Measurements from ENCODE around the gene FMO1.

FMO1 gene

DNA sequence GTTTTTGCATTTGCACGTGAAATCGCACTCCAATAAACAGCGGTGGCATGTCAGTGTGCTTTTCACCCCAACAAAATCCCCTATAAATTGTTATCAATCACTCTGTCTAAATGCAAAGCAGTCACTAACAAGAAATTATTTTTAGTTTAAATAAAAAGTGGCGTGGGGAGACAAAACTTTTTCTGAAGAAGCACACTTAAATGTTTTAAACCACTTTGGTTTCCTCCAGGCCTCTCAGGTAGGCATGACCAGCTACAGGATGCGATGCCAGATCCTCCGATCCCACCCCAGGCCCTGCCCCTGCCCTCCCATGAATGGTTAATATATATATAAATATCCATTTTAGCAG is 3.6 kb downstream of the FMO1 start:
- no peak overlapping the region for H3K4me3 ChIP-seq (ENCODE audit: control insufficient read depth, low read depth, low read length)
- TF ChIP-seq, protein P1, sequence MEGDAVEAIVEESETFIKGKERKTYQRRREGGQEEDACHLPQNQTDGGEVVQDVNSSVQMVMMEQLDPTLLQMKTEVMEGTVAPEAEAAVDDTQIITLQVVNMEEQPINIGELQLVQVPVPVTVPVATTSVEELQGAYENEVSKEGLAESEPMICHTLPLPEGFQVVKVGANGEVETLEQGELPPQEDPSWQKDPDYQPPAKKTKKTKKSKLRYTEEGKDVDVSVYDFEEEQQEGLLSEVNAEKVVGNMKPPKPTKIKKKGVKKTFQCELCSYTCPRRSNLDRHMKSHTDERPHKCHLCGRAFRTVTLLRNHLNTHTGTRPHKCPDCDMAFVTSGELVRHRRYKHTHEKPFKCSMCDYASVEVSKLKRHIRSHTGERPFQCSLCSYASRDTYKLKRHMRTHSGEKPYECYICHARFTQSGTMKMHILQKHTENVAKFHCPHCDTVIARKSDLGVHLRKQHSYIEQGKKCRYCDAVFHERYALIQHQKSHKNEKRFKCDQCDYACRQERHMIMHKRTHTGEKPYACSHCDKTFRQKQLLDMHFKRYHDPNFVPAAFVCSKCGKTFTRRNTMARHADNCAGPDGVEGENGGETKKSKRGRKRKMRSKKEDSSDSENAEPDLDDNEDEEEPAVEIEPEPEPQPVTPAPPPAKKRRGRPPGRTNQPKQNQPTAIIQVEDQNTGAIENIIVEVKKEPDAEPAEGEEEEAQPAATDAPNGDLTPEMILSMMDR (IDR thresholded peaks at IDR 0.05; ENCODE audit: control insufficient read depth, insufficient read depth, low read depth, low read length, missing control alignments), result no peak
- DNase-seq (ENCODE audit: low read depth), result no peak

DNA sequence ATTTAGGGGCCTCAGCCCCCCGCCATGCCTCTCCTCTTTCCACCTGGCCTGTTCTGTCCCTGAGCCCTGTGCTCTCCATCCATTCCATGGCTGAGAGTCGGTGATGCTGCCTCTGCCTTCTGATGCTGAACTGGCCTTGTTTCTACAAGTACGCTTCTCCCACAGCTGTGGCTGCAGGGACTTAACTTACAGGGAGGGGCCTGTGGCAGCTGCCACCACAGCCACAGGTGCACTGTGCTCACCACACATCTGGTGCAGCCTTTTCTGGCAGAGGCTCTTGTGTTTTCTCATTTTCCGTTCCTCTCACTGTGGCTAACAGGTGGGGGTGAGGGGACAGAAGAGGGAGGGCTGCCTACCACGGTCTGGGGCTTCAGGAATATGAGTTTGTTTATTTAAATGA is 4.2 kb downstream of the FMO1 start:
- no peak for DNase-seq (ENCODE audit: low read depth)
- no peak overlapping the region for H3K4me3 ChIP-seq (ENCODE audit: control insufficient read depth, low read depth, low read length)
- TF ChIP-seq, protein P1 (IDR thresholded peaks at IDR 0.05; ENCODE audit: control insufficient read depth, insufficient read depth, low read depth, low read length, missing control alignments), result no peak

DNA sequence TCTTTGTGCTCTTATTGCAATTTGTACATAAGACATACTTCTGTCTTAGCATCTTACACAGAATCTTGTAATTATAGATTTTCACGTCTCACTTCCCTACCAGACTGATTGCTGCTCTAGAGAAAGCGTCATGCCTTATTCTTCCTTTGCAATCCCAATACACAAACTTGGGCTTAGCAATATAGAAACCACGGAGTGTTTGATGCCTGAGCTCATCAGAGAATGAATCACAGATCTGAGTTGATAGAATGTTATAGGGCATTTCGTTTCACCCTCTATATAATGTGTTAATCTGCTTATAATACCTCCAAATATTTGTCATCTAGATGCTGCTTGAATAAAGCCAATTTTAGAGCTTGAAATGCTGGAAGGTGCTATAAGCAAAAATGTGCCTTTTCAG is 6.6 kb downstream of the FMO1 start:
- no peak overlapping the region for H3K4me3 ChIP-seq (ENCODE audit: control insufficient read depth, low read depth, low read length)
- TF ChIP-seq, protein P1 (IDR thresholded peaks at IDR 0.05; ENCODE audit: control insufficient read depth, insufficient read depth, low read depth, low read length, missing control alignments), result no peak
- DNase-seq (ENCODE audit: low read depth), result no peak

- peak; percentile 40 for DNase-seq (ENCODE audit: low read depth)
- no peak overlapping the region for H3K4me3 ChIP-seq (ENCODE audit: control insufficient read depth, low read depth, low read length)
- TF ChIP-seq, protein P1 (IDR thresholded peaks at IDR 0.05; ENCODE audit: control insufficient read depth, insufficient read depth, low read depth, low read length, missing control alignments), result no peak
These were observed 8.8 kb downstream of the FMO1 start for GRCh38 chr1:171256940-171257606.

DNA sequence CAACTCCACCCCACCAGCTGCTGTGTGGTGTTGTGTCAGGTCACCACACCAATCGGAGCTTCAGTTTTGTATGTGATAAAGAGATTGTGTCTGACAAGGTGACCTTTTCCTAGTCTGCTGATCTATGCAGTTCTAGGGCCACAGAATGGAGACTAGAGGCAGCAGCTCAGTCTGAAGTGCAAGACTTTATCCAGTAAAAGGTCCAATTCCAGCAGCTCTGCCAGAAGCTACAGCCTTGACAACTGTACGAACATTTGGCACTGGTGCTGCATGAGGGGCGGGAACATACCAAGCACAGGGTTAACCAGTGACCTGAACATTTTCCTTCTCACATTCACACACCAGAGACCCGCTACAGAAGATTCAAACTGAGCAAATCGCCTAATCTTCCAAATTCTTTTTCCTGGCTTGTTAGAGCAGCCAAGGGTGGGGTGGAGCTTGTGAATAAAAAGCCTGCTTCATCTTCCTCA is 9.3 kb downstream of the FMO1 start:
- no peak overlapping the region for H3K4me3 ChIP-seq (ENCODE audit: control insufficient read depth, low read depth, low read length)
- DNase-seq (ENCODE audit: low read depth), result no peak
- TF ChIP-seq, protein P1 (IDR thresholded peaks at IDR 0.05; ENCODE audit: control insufficient read depth, insufficient read depth, low read depth, low read length, missing control alignments), result no peak

GRCh38 chr1:171258429-171258828 is 10.1 kb downstream of the FMO1 start:
- H3K4me3 ChIP-seq (ENCODE audit: control insufficient read depth, low read depth, low read length), result no peak overlapping the region
- no peak for DNase-seq (ENCODE audit: low read depth)
- TF ChIP-seq, protein P1 (IDR thresholded peaks at IDR 0.05; ENCODE audit: control insufficient read depth, insufficient read depth, low read depth, low read length, missing control alignments), result no peak
